ENCODE data around the gene PPM1A.

DNA sequence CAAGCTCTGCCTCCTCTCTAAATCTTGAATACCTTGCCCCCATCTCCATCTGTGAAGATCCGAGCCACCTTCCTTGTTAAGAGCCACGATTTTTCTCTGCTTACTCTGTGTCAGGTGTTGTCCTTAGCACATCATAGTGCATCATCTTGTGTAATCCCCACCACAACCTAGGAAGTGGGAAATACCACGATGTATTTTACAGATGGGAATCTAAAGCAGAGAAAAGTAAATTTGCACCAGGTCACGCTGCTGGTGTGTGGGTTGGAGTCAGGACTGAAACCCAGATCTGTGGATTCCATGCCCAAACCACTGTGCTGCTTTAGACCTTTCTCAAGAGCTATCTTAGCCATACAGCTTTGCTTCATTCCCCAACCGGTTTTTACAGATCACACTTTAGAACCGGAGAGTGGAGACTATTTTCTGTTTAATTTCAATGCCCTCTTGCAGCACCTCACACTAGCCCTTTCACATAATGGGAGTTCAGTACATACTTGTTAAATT, 94.6 kb downstream of the PPM1A start:
- TF ChIP-seq, protein P1, sequence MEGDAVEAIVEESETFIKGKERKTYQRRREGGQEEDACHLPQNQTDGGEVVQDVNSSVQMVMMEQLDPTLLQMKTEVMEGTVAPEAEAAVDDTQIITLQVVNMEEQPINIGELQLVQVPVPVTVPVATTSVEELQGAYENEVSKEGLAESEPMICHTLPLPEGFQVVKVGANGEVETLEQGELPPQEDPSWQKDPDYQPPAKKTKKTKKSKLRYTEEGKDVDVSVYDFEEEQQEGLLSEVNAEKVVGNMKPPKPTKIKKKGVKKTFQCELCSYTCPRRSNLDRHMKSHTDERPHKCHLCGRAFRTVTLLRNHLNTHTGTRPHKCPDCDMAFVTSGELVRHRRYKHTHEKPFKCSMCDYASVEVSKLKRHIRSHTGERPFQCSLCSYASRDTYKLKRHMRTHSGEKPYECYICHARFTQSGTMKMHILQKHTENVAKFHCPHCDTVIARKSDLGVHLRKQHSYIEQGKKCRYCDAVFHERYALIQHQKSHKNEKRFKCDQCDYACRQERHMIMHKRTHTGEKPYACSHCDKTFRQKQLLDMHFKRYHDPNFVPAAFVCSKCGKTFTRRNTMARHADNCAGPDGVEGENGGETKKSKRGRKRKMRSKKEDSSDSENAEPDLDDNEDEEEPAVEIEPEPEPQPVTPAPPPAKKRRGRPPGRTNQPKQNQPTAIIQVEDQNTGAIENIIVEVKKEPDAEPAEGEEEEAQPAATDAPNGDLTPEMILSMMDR (conservative IDR thresholded peaks at IDR 0.05): no peak
- no peak for TF ChIP-seq ZFX (IDR thresholded peaks at IDR 0.05)
